ENCODE measurements around the gene IGLL5.
"Not testable (repeated sequence)": the region's sequence is repeated elsewhere in the genome, so short reads cannot be mapped to it uniquely, and the experiment has no call there.

Gene IGLL5

GRCh38 chr22:22900527-22901205 is 13.1 kb downstream of the IGLL5 start:
- not testable (repeated sequence) for DNase-seq (ENCODE audit: low read depth)

- no peak for DNase-seq (ENCODE audit: low read depth)
Measured at GRCh38 chr22:22901578-22902218, 14.1 kb downstream of the IGLL5 start.

DNA sequence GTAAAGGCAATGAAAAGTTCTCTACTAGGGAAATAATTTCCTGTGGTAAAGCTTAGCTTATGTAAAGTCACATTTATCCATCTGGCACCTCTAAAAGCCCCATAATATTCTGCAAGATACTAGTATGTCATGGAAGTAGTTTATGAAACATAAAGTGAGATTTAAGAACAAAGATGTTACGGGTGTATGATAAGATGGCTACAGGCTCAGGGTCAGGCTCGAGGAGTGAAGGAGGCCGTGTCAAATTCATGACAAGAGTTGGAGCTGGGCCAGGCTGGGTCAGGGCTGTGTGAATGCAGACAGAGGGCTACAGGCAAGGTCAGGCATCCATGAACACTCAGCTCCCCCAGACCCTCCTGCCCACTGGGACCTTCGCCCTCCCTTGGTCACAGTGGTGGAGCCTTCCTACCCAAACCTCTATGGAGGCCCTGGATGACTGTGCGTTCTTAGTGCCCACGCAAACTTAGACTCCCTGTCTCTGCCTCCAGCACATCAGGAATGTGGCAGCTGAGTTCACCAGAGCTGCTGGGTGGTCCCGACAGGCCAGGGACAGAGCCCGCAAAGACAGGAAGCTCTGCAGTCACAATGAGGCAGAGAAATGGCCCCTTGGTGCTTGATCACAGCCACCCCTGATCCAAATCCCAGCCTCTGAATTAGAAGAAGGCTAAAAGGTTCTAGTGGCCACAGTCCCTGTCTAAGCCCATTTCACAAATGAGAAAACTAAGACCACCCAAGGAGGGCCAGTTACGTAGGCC is 14.8 kb downstream of the IGLL5 start:
- DNase-seq (ENCODE audit: low read depth) = no peak

DNA sequence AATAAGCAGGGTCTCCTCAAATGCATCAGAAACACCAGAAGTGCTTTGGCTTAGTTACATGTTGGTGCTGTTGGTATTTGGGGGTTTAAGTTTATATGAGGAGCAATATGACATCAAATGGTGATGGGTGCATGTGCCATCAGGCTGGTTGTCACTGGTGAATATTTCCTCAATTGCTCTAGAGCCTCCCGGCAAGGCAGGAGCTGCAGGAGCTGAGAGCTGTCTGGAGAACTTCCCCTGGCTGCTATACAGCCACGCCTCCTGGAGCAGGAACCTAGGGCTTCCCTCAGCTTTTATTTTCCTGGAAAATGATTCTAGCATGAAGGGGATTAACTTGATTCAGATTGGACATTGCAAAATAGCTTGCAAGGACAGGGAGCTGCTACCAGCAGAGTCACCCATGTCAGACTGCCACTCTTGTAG is 15.8 kb downstream of the IGLL5 start:
- no peak for DNase-seq (ENCODE audit: low read depth)

GRCh38 chr22:22903781-22904192 is 16.2 kb downstream of the IGLL5 start:
- DNase-seq (ENCODE audit: low read depth) = not testable (repeated sequence)

DNA sequence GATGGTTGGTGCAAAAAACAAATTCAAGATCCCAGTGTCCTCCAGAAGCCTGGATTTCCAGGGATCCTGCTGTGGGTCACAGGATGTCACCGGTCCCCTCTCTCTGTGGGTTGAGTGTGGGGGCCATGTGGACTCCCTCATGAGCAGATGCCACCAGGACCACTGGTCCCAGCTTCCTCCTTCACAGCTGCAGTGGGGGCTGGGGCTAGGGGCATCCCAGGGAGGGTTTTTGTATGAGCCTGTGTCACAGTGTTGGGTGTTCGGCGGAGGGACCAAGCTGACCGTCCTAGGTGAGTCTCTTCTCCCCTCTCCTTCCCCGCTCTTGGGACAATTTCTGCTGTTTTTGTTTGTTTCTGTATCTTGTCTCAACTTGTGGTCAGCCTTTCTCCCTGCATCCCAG is 17.1 kb downstream of the IGLL5 start:
- not testable (repeated sequence) for DNase-seq (ENCODE audit: low read depth)

GRCh38 chr22:22906391-22906790 is 18.8 kb downstream of the IGLL5 start:
- not testable (repeated sequence) for DNase-seq (ENCODE audit: low read depth)

- no peak for DNase-seq (ENCODE audit: low read depth)
Measured at GRCh38 chr22:22906907-22907550, 19.4 kb downstream of the IGLL5 start.

DNA sequence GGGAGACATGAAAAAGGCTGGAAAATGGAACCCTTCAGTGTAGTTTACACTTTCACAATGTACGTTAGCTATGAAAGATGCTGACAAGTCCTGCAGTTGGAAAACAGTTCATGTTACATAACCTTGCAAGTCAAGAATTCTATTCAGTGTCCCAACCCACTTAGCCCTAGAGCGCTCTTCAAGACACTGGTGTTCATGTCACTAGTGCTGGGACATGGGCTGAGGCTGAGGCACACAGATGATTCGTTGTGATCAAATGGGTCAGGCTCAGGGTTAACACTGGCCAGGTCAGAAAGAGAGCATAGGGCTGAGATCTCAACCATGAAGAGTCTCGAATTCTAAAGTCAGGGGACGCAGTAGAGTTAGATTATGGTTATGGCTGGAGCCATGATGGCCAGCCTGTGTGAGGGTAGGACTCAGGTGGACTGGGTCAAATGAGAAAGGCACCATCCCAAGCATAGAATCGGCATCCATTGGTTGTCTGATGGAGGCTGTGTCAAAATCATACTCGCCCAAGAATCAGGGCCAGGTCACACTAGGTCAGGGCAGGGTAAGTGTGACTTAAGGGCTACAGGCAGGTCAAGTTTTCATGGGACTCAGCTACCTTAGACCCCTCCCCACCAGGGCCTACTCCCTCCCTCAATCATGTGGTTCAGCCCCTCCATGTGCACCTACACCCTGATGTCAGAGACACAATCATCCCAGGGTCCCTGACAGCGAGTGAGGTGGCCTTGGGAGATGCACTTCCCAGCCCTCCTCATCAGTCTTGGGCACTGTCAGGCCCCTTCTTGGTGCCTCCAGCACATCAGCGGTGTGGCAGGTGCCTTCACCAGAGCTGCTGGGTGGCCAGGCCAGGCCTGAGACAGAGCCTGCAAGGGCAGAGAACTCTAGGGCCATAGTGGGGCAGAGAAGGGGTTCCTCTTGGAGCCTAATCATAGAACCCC is 20.2 kb downstream of the IGLL5 start:
- DNase-seq (ENCODE audit: low read depth) = no peak

- DNase-seq (ENCODE audit: low read depth) = no peak
Measured at GRCh38 chr22:22908495-22908861, 20.9 kb downstream of the IGLL5 start.

DNA sequence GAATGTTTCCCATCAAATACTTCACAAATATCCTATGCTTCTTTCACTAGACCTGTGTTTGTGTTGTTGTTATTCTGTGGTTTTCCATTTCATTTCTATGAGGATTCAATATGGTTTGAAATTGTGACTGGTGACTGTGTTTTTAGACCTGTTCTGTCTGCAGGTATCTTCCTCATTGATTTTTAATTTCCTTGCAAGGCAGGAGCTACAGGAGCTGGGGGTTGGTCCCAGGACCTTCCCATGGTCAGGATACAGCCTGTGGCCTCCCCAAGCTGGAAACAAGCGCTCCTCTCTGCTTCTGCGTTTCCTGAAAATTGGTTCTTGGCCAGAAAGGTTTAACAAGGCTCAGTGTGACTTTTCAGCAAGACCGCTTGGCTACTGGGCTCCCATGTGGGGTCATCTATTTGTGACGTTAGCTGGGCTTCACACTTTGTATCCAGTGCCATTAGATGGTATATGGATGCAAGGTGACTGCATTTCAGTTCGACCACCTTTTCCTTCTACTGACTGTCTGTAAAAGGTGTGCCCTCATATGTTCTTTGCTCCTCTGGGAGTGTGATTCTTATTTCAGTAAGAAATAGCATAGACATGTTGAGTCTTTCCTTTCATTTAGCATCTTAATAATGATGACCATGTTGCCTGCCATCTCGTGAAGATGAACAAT is 21.5 kb downstream of the IGLL5 start:
- DNase-seq (ENCODE audit: low read depth) = no peak

DNA sequence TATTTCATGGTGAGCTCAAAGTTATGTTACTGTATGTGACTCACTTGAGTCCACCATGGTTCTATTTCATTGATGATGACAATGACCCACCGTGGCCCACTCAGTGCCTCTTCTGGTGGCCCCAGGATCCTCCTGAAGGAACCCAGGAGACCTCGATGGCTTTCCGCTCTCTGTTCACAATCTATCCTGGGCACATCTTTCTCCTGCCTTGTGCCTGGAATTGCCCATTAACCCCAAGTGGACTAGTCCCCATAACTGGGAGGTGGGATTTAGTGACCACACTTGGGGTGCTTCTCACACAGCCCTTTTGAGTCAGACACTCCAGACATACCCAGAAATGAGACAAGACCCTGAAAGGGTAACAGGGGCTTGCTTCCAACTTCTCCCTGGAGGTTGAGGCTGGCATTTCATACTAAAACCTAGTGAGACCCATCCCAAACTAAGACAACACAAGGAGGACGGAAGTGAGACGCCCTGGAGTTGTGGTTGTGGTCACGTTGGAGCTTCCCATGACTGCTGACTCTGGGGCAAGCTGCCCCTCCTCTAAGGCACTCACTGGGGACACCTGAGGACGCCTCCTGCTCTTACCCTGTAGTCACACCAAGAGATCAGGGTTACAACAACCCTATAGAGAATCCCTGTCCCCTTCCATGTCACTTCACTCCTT is 22.1 kb downstream of the IGLL5 start:
- DNase-seq (ENCODE audit: low read depth) = no peak

GRCh38 chr22:22910272-22911240 is 22.9 kb downstream of the IGLL5 start:
- DNase-seq (ENCODE audit: low read depth) = no peak

- no peak for DNase-seq (ENCODE audit: low read depth)
Measured at GRCh38 chr22:22911327-22912134, 23.9 kb downstream of the IGLL5 start.

GRCh38 chr22:22912135-22912987 is 24.7 kb downstream of the IGLL5 start:
- no peak for DNase-seq (ENCODE audit: low read depth)

GRCh38 chr22:22912988-22913253 is 25.3 kb downstream of the IGLL5 start:
- DNase-seq (ENCODE audit: low read depth) = no peak

- no peak for DNase-seq (ENCODE audit: low read depth)
Measured at GRCh38 chr22:22913989-22914388, 26.4 kb downstream of the IGLL5 start.
